ENCODE measurements around the gene SF3B6. TPM values are rescaled to one million over a fixed set of nuclear protein-coding genes. Genes with fewer than 3 reads are reported as not detected.
A peak's percentile ranks its signal among the peaks of the same experiment; 100 is the strongest.

The SF3B6 gene
- total and polyA plus RNA-seq, 7 experiments from 2014 or later, result 42.4 to 231 (median 52.4) TPM

- Histone ChIP-seq H3K27me3 (ENCODE audit: control insufficient read depth in 2 of 2, insufficient read depth in 2 of 2, low read length in 2 of 2) (no peaks in the 10 kb centered on the region), H3K4me3 (ENCODE audit: low read length) (no peak overlapping the region), H3K9me3 (ENCODE audit: control insufficient read depth in 2 of 3, low read length in 3 of 3) (no peaks in the 10 kb centered on the region), H3K27ac (ENCODE audit: low read depth, low read length) (no peak overlapping the region), H3K4me1 (ENCODE audit: control insufficient read depth in 2 of 2, insufficient read depth in 2 of 2, low read length in 2 of 2) (no peaks in the 10 kb centered on the region), H3K36me3 (ENCODE audit: control insufficient read depth in 2 of 3, insufficient read depth in 3 of 3, low read length in 3 of 3) (peaks cover 0 to 42% (median 11%) of the 10 kb centered on the region in 3 experiments)
- DNase-seq, result no peak
- no peaks in the 10 kb centered on the region for H3K9me3 Mint-ChIP-seq
- ChIA-PET CTCF (no interaction called here), POLR2A (interaction anchor here (0.7 to 1.7 kb wide), 2 partner anchors 10 to 15 kb away, joined by 3 to 4 read pairs; no protein-coding TSS in a partner anchor)
- intact Hi-C loops (cut with micrococcal nuclease), result no loop called here
- peaks cover 0 to 11% (median 0%) of the 10 kb centered on the region in 7 donors for H3K4me1 Mint-ChIP-seq
- peaks cover 0 to 11% (median 3%) of the 10 kb centered on the region in 5 donors for H3K36me3 Mint-ChIP-seq
- no peak overlapping the region for H3K4me3 Mint-ChIP-seq
- H3K27ac Mint-ChIP-seq, result peak overlapping the region in 1 of 9 donors; percentile 3
- H3K27me3 Mint-ChIP-seq, result no peaks in the 10 kb centered on the region
- no peak for ATAC-seq
Observed at GRCh38 chr2:24065341-24065740, 10.8 kb downstream of the SF3B6 start.

GRCh38 chr2:24058564-24059271, 17.4 kb downstream of the SF3B6 start:
- POLR2A ChIA-PET, result interaction anchor here (1.2 kb wide), 1 partner anchor 132 kb away, joined by 3 read pairs; the partner anchor contains the start of gene ATAD2B
- H3K9me3 ChIP-seq (ENCODE audit: control insufficient read depth in 2 of 3, low read length in 3 of 3), result no peaks in the 10 kb centered on the region
- no peak overlapping the region for H3K4me3 ChIP-seq (ENCODE audit: low read length)
- no peak for ATAC-seq
- H3K4me1 Mint-ChIP-seq, result peaks cover 0 to 11% (median 0%) of the 10 kb centered on the region in 7 donors
- H3K27ac ChIP-seq (ENCODE audit: low read depth, low read length), result no peak overlapping the region
- no peaks in the 10 kb centered on the region for H3K27me3 ChIP-seq (ENCODE audit: control insufficient read depth in 2 of 2, insufficient read depth in 2 of 2, low read length in 2 of 2)
- peaks cover 0 to 13% (median 12%) of the 10 kb centered on the region in 5 donors for H3K27me3 Mint-ChIP-seq
- intact Hi-C loops (cut with micrococcal nuclease), result no loop called here
- CTCF ChIA-PET, result interaction anchor here (1.2 kb wide), 1 partner anchor 26 kb away, joined by 3 read pairs; no protein-coding TSS in a partner anchor
- H3K4me1 ChIP-seq (ENCODE audit: control insufficient read depth in 2 of 2, insufficient read depth in 2 of 2, low read length in 2 of 2), result no peaks in the 10 kb centered on the region
- H3K36me3 Mint-ChIP-seq, result no peaks in the 10 kb centered on the region
- no peak overlapping the region for H3K27ac Mint-ChIP-seq
- H3K9me3 Mint-ChIP-seq, result peaks cover 0 to 3% (median 0%) of the 10 kb centered on the region in 11 donors
- no peak overlapping the region for H3K4me3 Mint-ChIP-seq
- DNase-seq, result no peak
- no peaks in the 10 kb centered on the region for H3K36me3 ChIP-seq (ENCODE audit: control insufficient read depth in 2 of 3, insufficient read depth in 3 of 3, low read length in 3 of 3)

- Histone ChIP-seq H3K4me3 (ENCODE audit: low read length) (no peak overlapping the region), H3K27ac (ENCODE audit: low read depth, low read length) (no peak overlapping the region), H3K4me1 (ENCODE audit: control insufficient read depth in 2 of 2, insufficient read depth in 2 of 2, low read length in 2 of 2) (no peaks in the 10 kb centered on the region), H3K36me3 (ENCODE audit: control insufficient read depth in 2 of 3, insufficient read depth in 3 of 3, low read length in 3 of 3) (no peaks in the 10 kb centered on the region), H3K9me3 (ENCODE audit: control insufficient read depth in 2 of 3, low read length in 3 of 3) (no peaks in the 10 kb centered on the region), H3K27me3 (ENCODE audit: control insufficient read depth in 2 of 2, insufficient read depth in 2 of 2, low read length in 2 of 2) (no peaks in the 10 kb centered on the region)
- H3K27ac Mint-ChIP-seq, result no peak overlapping the region
- H3K27me3 Mint-ChIP-seq, result peaks cover 4 to 17% (median 13%) of the 10 kb centered on the region in 5 donors
- CTCF ChIA-PET, result no interaction called here
- POLR2A ChIA-PET, result no interaction called here
- DNase-seq, result no peak
- ATAC-seq, result no peak
- H3K4me1 Mint-ChIP-seq, result peaks cover 0 to 9% (median 0%) of the 10 kb centered on the region in 7 donors
- H3K4me3 Mint-ChIP-seq, result no peak overlapping the region
- peaks cover 0 to 3% (median 0%) of the 10 kb centered on the region in 11 donors for H3K9me3 Mint-ChIP-seq
- intact Hi-C loops (cut with micrococcal nuclease), result no loop called here
- H3K36me3 Mint-ChIP-seq, result no peaks in the 10 kb centered on the region
Observed at GRCh38 chr2:24055750-24056149, 20.4 kb downstream of the SF3B6 start.

- Histone ChIP-seq H3K36me3 (ENCODE audit: control insufficient read depth in 2 of 3, insufficient read depth in 3 of 3, low read length in 3 of 3) (no peaks in the 10 kb centered on the region), H3K4me1 (ENCODE audit: control insufficient read depth in 2 of 2, insufficient read depth in 2 of 2, low read length in 2 of 2) (no peaks in the 10 kb centered on the region), H3K27ac (ENCODE audit: low read depth, low read length) (no peak overlapping the region), H3K4me3 (ENCODE audit: low read length) (no peak overlapping the region), H3K27me3 (ENCODE audit: control insufficient read depth in 2 of 2, insufficient read depth in 2 of 2, low read length in 2 of 2) (peaks cover 0 to 4% of the 10 kb centered on the region in 2 donors), H3K9me3 (ENCODE audit: control insufficient read depth in 2 of 3, low read length in 3 of 3) (no peaks in the 10 kb centered on the region)
- intact Hi-C loops (cut with micrococcal nuclease), result no loop called here
- peaks cover 0 to 6% (median under 1%) of the 10 kb centered on the region in 7 donors for H3K4me1 Mint-ChIP-seq
- H3K9me3 Mint-ChIP-seq, result peaks cover 0 to 3% (median 0%) of the 10 kb centered on the region in 11 donors
- ATAC-seq (no peak), DNase-seq (no peak)
- CTCF ChIA-PET, result no interaction called here
- no peak overlapping the region for H3K27ac Mint-ChIP-seq
- no peak overlapping the region for H3K4me3 Mint-ChIP-seq
- peaks cover 4 to 15% (median 14%) of the 10 kb centered on the region in 5 donors for H3K27me3 Mint-ChIP-seq
- H3K36me3 Mint-ChIP-seq, result no peaks in the 10 kb centered on the region
- POLR2A ChIA-PET, result interaction anchor here (0.6 to 0.8 kb wide), 2 partner anchors 11 to 14 kb away, joined by 3 to 4 read pairs; no protein-coding TSS in a partner anchor
Observed at GRCh38 chr2:24054366-24055010, 21.6 kb downstream of the SF3B6 start.

GRCh38 chr2:24052951-24053350, 23.2 kb downstream of the SF3B6 start:
- Mint-ChIP-seq H3K4me1 (peaks cover 0 to 11% (median 5%) of the 10 kb centered on the region in 7 donors), H3K36me3 (no peaks in the 10 kb centered on the region), H3K9me3 (peaks cover 0 to 3% (median 0%) of the 10 kb centered on the region in 11 donors), H3K4me3 (no peak overlapping the region), H3K27ac (no peak overlapping the region), H3K27me3 (peaks cover 9 to 21% (median 18%) of the 10 kb centered on the region in 5 donors)
- ChIA-PET POLR2A (interaction anchor here (0.5 to 1.6 kb wide), 3 partner anchors 14 to 498 kb away, joined by 3 to 4 read pairs (median 4); partner anchors contain the start of gene SF3B6), CTCF (interaction anchor here (0.6 to 0.7 kb wide), 4 partner anchors 11 to 740 kb away, joined by 3 to 4 read pairs (median 3); partner anchors contain the start of genes ATAD2B, CENPO and PTRHD1)
- Histone ChIP-seq H3K9me3 (ENCODE audit: control insufficient read depth in 2 of 3, low read length in 3 of 3) (no peaks in the 10 kb centered on the region), H3K4me1 (ENCODE audit: control insufficient read depth in 2 of 2, insufficient read depth in 2 of 2, low read length in 2 of 2) (no peaks in the 10 kb centered on the region), H3K27ac (ENCODE audit: low read depth, low read length) (no peak overlapping the region), H3K4me3 (ENCODE audit: low read length) (no peak overlapping the region), H3K27me3 (ENCODE audit: control insufficient read depth in 2 of 2, insufficient read depth in 2 of 2, low read length in 2 of 2) (peaks cover 0 to 8% of the 10 kb centered on the region in 2 donors), H3K36me3 (ENCODE audit: control insufficient read depth in 2 of 3, insufficient read depth in 3 of 3, low read length in 3 of 3) (no peaks in the 10 kb centered on the region)
- ATAC-seq (no peak), DNase-seq (no peak)
- intact Hi-C loops (cut with micrococcal nuclease), result no loop called here

GRCh38 chr2:24051833-24052232, 24.3 kb downstream of the SF3B6 start:
- Histone ChIP-seq H3K27me3 (ENCODE audit: control insufficient read depth in 2 of 2, insufficient read depth in 2 of 2, low read length in 2 of 2) (peaks cover 0 to 8% of the 10 kb centered on the region in 2 donors), H3K9me3 (ENCODE audit: control insufficient read depth in 2 of 3, low read length in 3 of 3) (no peaks in the 10 kb centered on the region), H3K36me3 (ENCODE audit: control insufficient read depth in 2 of 3, insufficient read depth in 3 of 3, low read length in 3 of 3) (peaks cover 0 to 3% (median 0%) of the 10 kb centered on the region in 3 experiments), H3K4me1 (ENCODE audit: control insufficient read depth in 2 of 2, insufficient read depth in 2 of 2, low read length in 2 of 2) (no peaks in the 10 kb centered on the region), H3K4me3 (ENCODE audit: low read length) (no peak overlapping the region), H3K27ac (ENCODE audit: low read depth, low read length) (no peak overlapping the region)
- ATAC-seq, result no peak
- intact Hi-C loops (cut with micrococcal nuclease), result no loop called here
- Mint-ChIP-seq H3K27ac (no peak overlapping the region), H3K4me1 (peaks cover 10 to 22% (median 15%) of the 10 kb centered on the region in 7 donors), H3K36me3 (peaks cover 0 to 2% (median 0%) of the 10 kb centered on the region in 5 donors), H3K9me3 (peaks cover 0 to 3% (median 0%) of the 10 kb centered on the region in 11 donors), H3K27me3 (peaks cover 12 to 24% (median 18%) of the 10 kb centered on the region in 5 donors), H3K4me3 (no peak overlapping the region)
- DNase-seq, result no peak
- ChIA-PET CTCF (interaction anchor here (0.5 kb wide), 1 partner anchor 33 kb away, joined by 3 read pairs; the partner anchor contains the start of gene TP53I3), POLR2A (interaction anchor here (0.7 to 1.6 kb wide), 3 partner anchors 10 to 125 kb away, joined by 4 to 5 read pairs (median 4); partner anchors contain the start of genes ATAD2B and SF3B6)
